Globus pallidus (tissue), 1 donor: Measurements from ENCODE around the gene HUWE1.

Experiments used
- DNase-seq: peaks from one replicate; pipeline ENCODE4 v3.0.0-alpha.2; 2015; ENCODE audit warnings: low spot score

The HUWE1 gene

GRCh38 chrX:53684415-53685192, 1.9 kb downstream of the HUWE1 start:
- peak; percentile 20 for DNase-seq

- DNase-seq = peak; percentile 96
Observed at GRCh38 chrX:53683556-53684414, 2.7 kb downstream of the HUWE1 start.

GRCh38 chrX:53682885-53683555, 3.5 kb downstream of the HUWE1 start:
- DNase-seq = peak; percentile 7

GRCh38 chrX:53681661-53682060, 4.9 kb downstream of the HUWE1 start:
- DNase-seq = no peak

- no peak for DNase-seq
Observed at GRCh38 chrX:53678667-53679066, 7.9 kb downstream of the HUWE1 start.

GRCh38 chrX:53677286-53677685, 9.2 kb downstream of the HUWE1 start:
- DNase-seq = no peak

GRCh38 chrX:53674581-53674980, 11.9 kb downstream of the HUWE1 start:
- no peak for DNase-seq

- no peak for DNase-seq
Observed at GRCh38 chrX:53669258-53669657, 17.3 kb downstream of the HUWE1 start.

GRCh38 chrX:53666171-53666570, 20.3 kb downstream of the HUWE1 start:
- DNase-seq = no peak

- no peak for DNase-seq
Observed at GRCh38 chrX:53660004-53660403, 26.5 kb downstream of the HUWE1 start.

GRCh38 chrX:53659039-53659438, 27.5 kb downstream of the HUWE1 start:
- DNase-seq = no peak

- DNase-seq = no peak
Observed at GRCh38 chrX:53656845-53657244, 29.7 kb downstream of the HUWE1 start.

- no peak for DNase-seq
Observed at GRCh38 chrX:53654376-53654775, 32.1 kb downstream of the HUWE1 start.

- no peak for DNase-seq
Observed at GRCh38 chrX:53644751-53645150, 41.8 kb downstream of the HUWE1 start.

- DNase-seq = no peak
Observed at GRCh38 chrX:53642337-53642736, 44.2 kb downstream of the HUWE1 start.

- DNase-seq = no peak
Observed at GRCh38 chrX:53639257-53639656, 47.3 kb downstream of the HUWE1 start.

- no peak for DNase-seq
Observed at GRCh38 chrX:53637479-53637878, 49.0 kb downstream of the HUWE1 start.

GRCh38 chrX:53631156-53631555, 55.4 kb downstream of the HUWE1 start:
- no peak for DNase-seq

- no peak for DNase-seq
Observed at GRCh38 chrX:53630261-53630660, 56.3 kb downstream of the HUWE1 start.

- DNase-seq = no peak
Observed at GRCh38 chrX:53622431-53622830, 64.1 kb downstream of the HUWE1 start.

- DNase-seq = no peak
Observed at GRCh38 chrX:53621418-53621986, 65.0 kb downstream of the HUWE1 start.

GRCh38 chrX:53616946-53617345, 69.6 kb downstream of the HUWE1 start:
- no peak for DNase-seq
